ENCODE measurements around the gene MLPH.

MLPH gene

GRCh38 chr2:237581326-237581725, 94.3 kb downstream of the MLPH start:
- TF ChIP-seq GATA3 (IDR thresholded peaks at IDR 0.05; ENCODE audit: low read depth, low read length), result no peak
- no peak for TF ChIP-seq GATA2 (IDR thresholded peaks at IDR 0.05; ENCODE audit: low read depth, low read length)

DNA sequence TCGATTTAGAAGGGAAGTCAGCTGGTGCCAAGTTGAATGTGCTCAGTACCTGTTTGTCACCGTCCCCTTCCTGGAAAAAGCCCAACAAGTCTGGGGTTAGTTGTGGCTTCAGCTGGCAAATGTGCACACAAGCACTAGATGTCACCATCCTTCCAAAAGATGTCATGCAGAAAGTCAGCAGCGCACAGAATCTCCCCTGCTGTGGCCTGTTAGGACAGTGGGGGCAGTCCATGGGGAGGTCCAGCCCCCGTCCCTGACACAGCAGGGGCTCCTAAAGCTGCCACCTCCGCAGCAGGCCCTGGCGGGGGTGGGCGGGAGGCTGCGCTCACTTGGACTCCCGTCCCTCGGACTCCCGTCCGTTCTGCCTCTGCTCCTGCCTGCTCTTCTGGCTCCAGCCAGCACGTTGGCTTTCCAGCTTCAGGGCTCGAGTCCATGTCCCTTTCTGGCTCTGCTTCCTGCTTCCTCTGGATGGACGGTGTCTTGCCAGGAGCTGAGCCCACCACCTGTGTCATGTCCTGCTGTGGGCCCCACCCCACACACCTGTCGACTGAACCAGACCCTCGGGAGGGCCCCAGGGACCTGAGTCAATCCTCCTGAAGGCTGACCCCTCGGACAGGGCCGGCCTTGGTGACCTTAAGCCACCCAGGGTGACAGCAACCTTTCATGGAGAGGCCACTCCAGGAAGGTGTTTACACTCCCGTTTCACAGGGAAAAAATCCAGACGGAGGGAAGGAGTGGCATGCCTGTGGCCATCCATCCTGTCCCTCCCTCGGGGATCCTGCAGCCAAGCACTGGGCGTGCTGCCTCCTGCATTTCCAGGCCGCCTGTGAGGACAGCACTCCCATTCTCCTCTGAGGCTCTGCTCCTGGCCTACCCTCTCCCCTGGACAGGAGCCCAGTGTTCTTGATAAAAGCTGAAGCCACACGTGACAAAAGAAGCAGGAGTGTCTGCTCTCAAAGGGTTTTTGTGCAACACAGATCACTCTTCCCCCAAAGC, 95.0 kb downstream of the MLPH start:
- TF ChIP-seq GATA2 (IDR thresholded peaks at IDR 0.05; ENCODE audit: low read depth, low read length) (no peak), GATA3 (IDR thresholded peaks at IDR 0.05; ENCODE audit: low read depth, low read length) (no peak)

DNA sequence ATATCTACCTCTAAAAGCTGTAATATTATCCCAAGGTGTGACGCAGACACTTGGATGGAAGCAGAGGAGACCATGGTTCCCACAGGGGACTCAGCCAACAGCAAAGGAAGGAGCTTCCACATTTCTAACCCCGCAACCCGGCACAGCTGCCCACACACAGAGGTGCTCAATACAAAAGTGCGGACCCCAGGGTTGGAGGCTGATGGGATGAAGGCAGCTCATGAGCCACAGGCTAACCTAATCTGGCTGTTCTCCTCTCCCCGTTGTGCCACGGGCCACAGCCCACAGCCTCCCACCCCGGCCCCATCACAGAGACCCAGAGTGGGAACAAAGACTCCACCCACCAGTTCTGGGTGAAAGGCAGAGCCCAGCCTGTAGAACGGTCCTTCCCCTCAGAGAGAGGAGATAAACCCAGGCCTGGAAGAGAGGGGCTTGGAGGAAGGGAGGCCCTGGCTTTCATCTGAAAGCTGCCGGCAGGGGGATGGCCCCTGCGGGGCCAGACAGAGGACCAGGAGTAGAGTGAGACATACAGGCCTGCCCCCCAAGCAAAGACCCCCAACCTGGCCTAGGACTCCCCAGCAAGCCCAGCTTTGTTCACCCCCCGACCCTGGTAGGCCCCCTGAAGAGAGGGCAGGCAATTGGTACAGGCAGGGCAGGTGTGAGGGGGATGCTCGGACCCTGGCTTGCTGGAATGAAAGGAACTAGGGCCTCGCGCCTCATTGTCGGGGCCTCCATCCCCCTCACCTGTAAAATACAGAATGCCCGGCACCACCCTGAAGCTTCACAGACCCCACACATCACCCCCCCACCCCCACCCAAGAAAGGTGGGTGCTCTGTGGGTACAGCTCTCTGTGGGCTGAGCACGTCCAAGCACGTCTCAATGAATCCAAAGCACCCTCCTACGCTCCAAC, 96.6 kb downstream of the MLPH start:
- no peak for TF ChIP-seq GATA3 (IDR thresholded peaks at IDR 0.05; ENCODE audit: low read depth, low read length)
- TF ChIP-seq GATA2 (IDR thresholded peaks at IDR 0.05; ENCODE audit: low read depth, low read length), result no peak

- TF ChIP-seq GATA3 (IDR thresholded peaks at IDR 0.05; ENCODE audit: low read depth, low read length), result no peak
- no peak for TF ChIP-seq GATA2 (IDR thresholded peaks at IDR 0.05; ENCODE audit: low read depth, low read length)
Observed at GRCh38 chr2:237585590-237586221, 98.7 kb downstream of the MLPH start.

GRCh38 chr2:237588044-237588696, 101.1 kb downstream of the MLPH start:
- TF ChIP-seq GATA2 (IDR thresholded peaks at IDR 0.05; ENCODE audit: low read depth, low read length) (no peak), GATA3 (IDR thresholded peaks at IDR 0.05; ENCODE audit: low read depth, low read length) (no peak)

GRCh38 chr2:237590272-237591140, 103.5 kb downstream of the MLPH start, which contains the start of gene RAB17:
TSS of gene RAB17 (minus strand) at chr2:237590734. CDS start at chr2:237586154, 4,580 bp downstream.
- no peak for TF ChIP-seq GATA2 (IDR thresholded peaks at IDR 0.05; ENCODE audit: low read depth, low read length)
- no peak for TF ChIP-seq GATA3 (IDR thresholded peaks at IDR 0.05; ENCODE audit: low read depth, low read length)

GRCh38 chr2:237591141-237591881, 104.3 kb downstream of the MLPH start:
- TF ChIP-seq GATA3 (IDR thresholded peaks at IDR 0.05; ENCODE audit: low read depth, low read length) (no peak), GATA2 (IDR thresholded peaks at IDR 0.05; ENCODE audit: low read depth, low read length) (no peak)

DNA sequence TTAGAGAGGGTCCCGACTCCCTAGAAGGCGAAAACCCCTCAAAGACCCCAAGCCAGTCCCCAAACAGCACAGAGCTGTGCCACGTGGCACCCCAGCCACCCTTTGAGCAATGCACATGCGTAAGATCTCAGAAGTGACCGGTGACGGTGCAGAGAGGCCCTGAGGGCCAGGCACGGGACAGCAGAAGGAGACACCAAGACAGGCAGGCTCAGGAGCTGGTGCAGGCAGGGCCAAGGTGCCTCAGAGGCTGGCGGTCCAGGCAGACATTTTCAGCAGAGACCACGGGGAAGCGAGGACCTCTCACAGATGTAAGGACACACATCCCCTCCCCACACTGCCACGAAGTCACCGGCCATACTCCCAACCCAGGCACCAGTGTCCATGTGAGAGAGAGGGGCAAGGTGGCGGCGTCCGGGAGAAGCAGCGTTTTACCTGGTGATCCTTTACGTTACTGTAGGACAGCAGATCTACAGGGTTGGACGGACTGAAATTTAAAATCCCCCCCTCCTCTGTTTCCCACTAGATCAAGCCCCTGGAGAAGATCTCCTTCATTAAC, 105.5 kb downstream of the MLPH start:
- TF ChIP-seq GATA3 (IDR thresholded peaks at IDR 0.05; ENCODE audit: low read depth, low read length), result no peak
- TF ChIP-seq GATA2 (IDR thresholded peaks at IDR 0.05; ENCODE audit: low read depth, low read length), result no peak

- TF ChIP-seq GATA3 (IDR thresholded peaks at IDR 0.05; ENCODE audit: low read depth, low read length), result no peak
- TF ChIP-seq GATA2 (IDR thresholded peaks at IDR 0.05; ENCODE audit: low read depth, low read length), result no peak
Observed at GRCh38 chr2:237593036-237593435, 106.0 kb downstream of the MLPH start.

GRCh38 chr2:237593596-237594320, 106.7 kb downstream of the MLPH start:
- TF ChIP-seq GATA2 (IDR thresholded peaks at IDR 0.05; ENCODE audit: low read depth, low read length) (no peak), GATA3 (IDR thresholded peaks at IDR 0.05; ENCODE audit: low read depth, low read length) (no peak)

DNA sequence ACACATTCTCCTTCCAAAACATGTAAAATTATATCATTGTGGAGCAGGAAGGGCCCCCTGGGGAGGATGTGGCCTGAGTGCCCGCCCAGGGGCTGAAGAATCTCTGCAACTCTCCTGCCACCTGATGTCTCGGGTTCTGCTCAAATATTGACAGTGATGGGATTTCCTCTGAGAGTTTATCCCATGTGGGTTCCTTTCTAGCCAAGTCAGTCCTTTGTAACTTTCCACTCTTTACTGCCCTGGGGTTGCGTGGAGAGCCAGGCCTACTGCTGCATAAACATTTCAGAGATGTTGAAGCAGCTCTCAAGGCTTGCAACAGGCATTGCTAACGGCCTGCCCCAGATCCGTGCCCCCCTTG, 107.4 kb downstream of the MLPH start:
- TF ChIP-seq GATA2 (IDR thresholded peaks at IDR 0.05; ENCODE audit: low read depth, low read length) (no peak), GATA3 (IDR thresholded peaks at IDR 0.05; ENCODE audit: low read depth, low read length) (no peak)
